ENCODE measurements around the gene CYB5RL. TPM values are rescaled to one million over a fixed set of nuclear protein-coding genes. Genes with fewer than 3 reads are reported as not detected.

Gene CYB5RL
- total and polyA plus RNA-seq, 2 of the 13 experiments (the other 11 are each of a cell fraction or from before 2014, with no cell fraction given), result 3.7 to 5.0 TPM

DNA sequence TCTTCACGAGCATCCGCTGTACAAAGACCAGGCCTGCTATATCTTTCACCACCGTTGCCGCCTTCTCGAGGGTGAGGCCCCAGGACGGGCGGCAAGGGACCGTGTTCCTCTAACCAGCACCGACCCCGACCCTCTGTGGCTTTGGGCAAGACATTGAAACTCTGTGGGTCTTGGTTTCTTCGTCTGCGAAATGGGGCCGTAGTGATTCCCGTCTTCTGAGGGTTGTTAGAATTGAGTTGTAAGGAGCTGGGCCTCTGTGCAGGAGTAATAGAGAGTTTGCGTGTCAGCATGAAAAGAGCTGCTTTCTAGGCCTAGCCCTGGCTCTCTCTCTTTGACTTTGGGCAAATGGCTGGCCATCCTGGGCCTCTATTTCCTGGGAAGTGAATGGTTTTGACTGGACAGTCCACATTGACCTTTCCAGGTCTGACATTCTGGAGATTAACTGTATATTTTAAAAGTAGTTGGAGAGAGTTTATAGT, 728 bp upstream of the CYB5RL start (continued):
- TF ChIP-seq, protein P1, sequence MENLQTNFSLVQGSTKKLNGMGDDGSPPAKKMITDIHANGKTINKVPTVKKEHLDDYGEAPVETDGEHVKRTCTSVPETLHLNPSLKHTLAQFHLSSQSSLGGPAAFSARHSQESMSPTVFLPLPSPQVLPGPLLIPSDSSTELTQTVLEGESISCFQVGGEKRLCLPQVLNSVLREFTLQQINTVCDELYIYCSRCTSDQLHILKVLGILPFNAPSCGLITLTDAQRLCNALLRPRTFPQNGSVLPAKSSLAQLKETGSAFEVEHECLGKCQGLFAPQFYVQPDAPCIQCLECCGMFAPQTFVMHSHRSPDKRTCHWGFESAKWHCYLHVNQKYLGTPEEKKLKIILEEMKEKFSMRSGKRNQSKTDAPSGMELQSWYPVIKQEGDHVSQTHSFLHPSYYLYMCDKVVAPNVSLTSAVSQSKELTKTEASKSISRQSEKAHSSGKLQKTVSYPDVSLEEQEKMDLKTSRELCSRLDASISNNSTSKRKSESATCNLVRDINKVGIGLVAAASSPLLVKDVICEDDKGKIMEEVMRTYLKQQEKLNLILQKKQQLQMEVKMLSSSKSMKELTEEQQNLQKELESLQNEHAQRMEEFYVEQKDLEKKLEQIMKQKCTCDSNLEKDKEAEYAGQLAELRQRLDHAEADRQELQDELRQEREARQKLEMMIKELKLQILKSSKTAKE (CRISPR knock-in tag; IDR thresholded peaks at IDR 0.05; ENCODE audit: borderline replicate concordance), result no peak
- TF ChIP-seq, protein P2, sequence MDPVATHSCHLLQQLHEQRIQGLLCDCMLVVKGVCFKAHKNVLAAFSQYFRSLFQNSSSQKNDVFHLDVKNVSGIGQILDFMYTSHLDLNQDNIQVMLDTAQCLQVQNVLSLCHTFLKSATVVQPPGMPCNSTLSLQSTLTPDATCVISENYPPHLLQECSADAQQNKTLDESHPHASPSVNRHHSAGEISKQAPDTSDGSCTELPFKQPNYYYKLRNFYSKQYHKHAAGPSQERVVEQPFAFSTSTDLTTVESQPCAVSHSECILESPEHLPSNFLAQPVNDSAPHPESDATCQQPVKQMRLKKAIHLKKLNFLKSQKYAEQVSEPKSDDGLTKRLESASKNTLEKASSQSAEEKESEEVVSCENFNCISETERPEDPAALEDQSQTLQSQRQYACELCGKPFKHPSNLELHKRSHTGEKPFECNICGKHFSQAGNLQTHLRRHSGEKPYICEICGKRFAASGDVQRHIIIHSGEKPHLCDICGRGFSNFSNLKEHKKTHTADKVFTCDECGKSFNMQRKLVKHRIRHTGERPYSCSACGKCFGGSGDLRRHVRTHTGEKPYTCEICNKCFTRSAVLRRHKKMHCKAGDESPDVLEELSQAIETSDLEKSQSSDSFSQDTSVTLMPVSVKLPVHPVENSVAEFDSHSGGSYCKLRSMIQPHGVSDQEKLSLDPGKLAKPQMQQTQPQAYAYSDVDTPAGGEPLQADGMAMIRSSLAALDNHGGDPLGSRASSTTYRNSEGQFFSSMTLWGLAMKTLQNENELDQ (CRISPR knock-in tag; IDR thresholded peaks at IDR 0.05; ENCODE audit: borderline replicate concordance), result no peak
- TF ChIP-seq PRMT3 (CRISPR knock-in tag; IDR thresholded peaks at IDR 0.05; ENCODE audit: borderline replicate concordance, low read depth) (no peak), JUN (CRISPR knock-in tag; IDR thresholded peaks at IDR 0.05) (0 out of 2 replicates have a peak, but pooled peaks have one; percentile 9), FOXK2 (IDR thresholded peaks at IDR 0.05) (no peak), TSC22D2 (CRISPR knock-in tag; IDR thresholded peaks at IDR 0.05; ENCODE audit: borderline replicate concordance) (no peak), ZBTB21 (CRISPR knock-in tag; IDR thresholded peaks at IDR 0.05) (no peak), MED1 (CRISPR knock-in tag; IDR thresholded peaks at IDR 0.05) (no peak), XBP1 (CRISPR knock-in tag; IDR thresholded peaks at IDR 0.05) (no peak), ZNF841 (CRISPR knock-in tag; IDR thresholded peaks at IDR 0.05; ENCODE audit: borderline replicate concordance) (no peak), PPARG (CRISPR knock-in tag; conservative IDR thresholded peaks at IDR 0.05) (no peak), ZNF121 (CRISPR knock-in tag; IDR thresholded peaks at IDR 0.05) (0 out of 2 replicates have a peak, but pooled peaks have one; percentile 11), GATAD1 (CRISPR knock-in tag; IDR thresholded peaks at IDR 0.05) (no peak), CBX1 (IDR thresholded peaks at IDR 0.05; ENCODE audit: low read depth) (no peak), ZMAT3 (CRISPR knock-in tag; conservative IDR thresholded peaks at IDR 0.05) (no peak), SMAD3 (CRISPR knock-in tag; IDR thresholded peaks at IDR 0.05) (no peak), SMARCC2 (IDR thresholded peaks at IDR 0.05) (no peak)
- TF ChIP-seq, protein P3, sequence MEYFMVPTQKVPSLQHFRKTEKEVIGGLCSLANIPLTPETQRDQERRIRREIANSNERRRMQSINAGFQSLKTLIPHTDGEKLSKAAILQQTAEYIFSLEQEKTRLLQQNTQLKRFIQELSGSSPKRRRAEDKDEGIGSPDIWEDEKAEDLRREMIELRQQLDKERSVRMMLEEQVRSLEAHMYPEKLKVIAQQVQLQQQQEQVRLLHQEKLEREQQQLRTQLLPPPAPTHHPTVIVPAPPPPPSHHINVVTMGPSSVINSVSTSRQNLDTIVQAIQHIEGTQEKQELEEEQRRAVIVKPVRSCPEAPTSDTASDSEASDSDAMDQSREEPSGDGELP (IDR thresholded peaks at IDR 0.05; ENCODE audit: borderline replicate concordance, low read depth), result no peak
- TF ChIP-seq, protein P4, sequence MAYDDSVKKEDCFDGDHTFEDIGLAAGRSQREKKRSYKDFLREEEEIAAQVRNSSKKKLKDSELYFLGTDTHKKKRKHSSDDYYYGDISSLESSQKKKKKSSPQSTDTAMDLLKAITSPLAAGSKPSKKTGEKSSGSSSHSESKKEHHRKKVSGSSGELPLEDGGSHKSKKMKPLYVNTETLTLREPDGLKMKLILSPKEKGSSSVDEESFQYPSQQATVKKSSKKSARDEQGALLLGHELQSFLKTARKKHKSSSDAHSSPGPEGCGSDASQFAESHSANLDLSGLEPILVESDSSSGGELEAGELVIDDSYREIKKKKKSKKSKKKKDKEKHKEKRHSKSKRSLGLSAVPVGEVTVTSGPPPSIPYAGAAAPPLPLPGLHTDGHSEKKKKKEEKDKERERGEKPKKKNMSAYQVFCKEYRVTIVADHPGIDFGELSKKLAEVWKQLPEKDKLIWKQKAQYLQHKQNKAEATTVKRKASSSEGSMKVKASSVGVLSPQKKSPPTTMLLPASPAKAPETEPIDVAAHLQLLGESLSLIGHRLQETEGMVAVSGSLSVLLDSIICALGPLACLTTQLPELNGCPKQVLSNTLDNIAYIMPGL (CRISPR knock-in tag; IDR thresholded peaks at IDR 0.05; ENCODE audit: borderline replicate concordance in 1 of 2, low read depth in 1 of 2), result no peak
- TF ChIP-seq, protein P5, sequence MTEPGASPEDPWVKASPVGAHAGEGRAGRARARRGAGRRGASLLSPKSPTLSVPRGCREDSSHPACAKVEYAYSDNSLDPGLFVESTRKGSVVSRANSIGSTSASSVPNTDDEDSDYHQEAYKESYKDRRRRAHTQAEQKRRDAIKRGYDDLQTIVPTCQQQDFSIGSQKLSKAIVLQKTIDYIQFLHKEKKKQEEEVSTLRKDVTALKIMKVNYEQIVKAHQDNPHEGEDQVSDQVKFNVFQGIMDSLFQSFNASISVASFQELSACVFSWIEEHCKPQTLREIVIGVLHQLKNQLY (CRISPR knock-in tag; IDR thresholded peaks at IDR 0.05), result no peak
